GM12878 (cell line): Measurements from ENCODE around the gene SMPX.

Experiments
- ATF7 ChIP-seq: fragments of 450-650 bp; IDR thresholded peaks from 2 replicates; pipeline ENCODE4 v1.6.1; 2016; ENCODE audit warnings: low read depth, mild to moderate bottlenecking
- CTCF ChIP-seq, 3 experiments: IDR thresholded peaks in 2 of 3; conservative IDR thresholded peaks in 1 of 3; 2 replicates each; pipeline ENCODE4 v1.5.1; 2011; ENCODE audit warnings: low read depth in 3 of 3, low read length in 3 of 3, mild to moderate bottlenecking in 3 of 3, control low read depth in 2 of 3, moderate library complexity in 2 of 3, inconsistent platforms in 1 of 3, mixed read lengths in 1 of 3; ENCODE audit not compliant: control insufficient read depth in 2 of 3, insufficient read depth in 1 of 3; ENCODE audit errors: extremely low read depth in 1 of 3
- HCFC1 ChIP-seq: fragments of 150-350 bp; IDR thresholded peaks from 2 replicates; pipeline ENCODE4 v1.6.1; 2014; ENCODE audit warnings: low read length
- MTA3 ChIP-seq: IDR thresholded peaks from 2 replicates; pipeline ENCODE4 v1.6.1; 2012; ENCODE audit warnings: low read length, inconsistent platforms, borderline replicate concordance
- MXI1 ChIP-seq: fragments of 150-350 bp; IDR thresholded peaks from 2 replicates; pipeline ENCODE4 v1.6.1; 2011; ENCODE audit warnings: low read depth, mild to moderate bottlenecking, inconsistent platforms, low read length, improper control_type of control experiment
- POLR2AphosphoS2 ChIP-seq: IDR thresholded peaks from 2 replicates; pipeline ENCODE4 v1.6.1; 2011; ENCODE audit warnings: low read depth, mild to moderate bottlenecking, low read length, improper control_type of control experiment, moderate library complexity
- SMC3 ChIP-seq: IDR thresholded peaks from 2 replicates; pipeline ENCODE4 v1.6.1; 2011; ENCODE audit warnings: low read length, improper control_type of control experiment, borderline replicate concordance
- SP1 ChIP-seq: IDR thresholded peaks from one replicate; pipeline ENCODE4 v1.6.1; 2011; ENCODE audit warnings: low read depth, low read length

DNA sequence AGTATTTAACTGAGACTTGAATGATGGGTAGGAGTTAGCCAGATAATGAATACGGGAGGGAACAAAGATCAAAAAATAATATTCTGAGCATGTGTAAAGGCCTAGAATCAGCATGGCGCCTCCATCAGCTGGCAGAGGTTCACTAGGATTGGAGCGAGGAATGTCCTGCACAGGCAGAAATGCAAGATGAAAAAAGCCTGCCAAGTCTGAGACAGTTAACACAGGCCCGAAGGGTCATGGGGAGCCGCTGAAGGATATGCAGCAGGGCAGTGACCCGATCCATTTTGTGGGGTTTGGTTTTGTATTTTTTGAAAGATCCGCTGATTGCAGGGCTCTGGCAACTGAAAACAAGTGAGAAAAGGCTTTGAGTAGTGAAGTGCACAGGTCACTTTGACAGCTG lies 40.1 kb downstream of the SMPX start:
- TF ChIP-seq SP1 (no peak), SMC3 (no peak), CTCF (IDR thresholded peaks at IDR 0.05 in 2 of 3, conservative IDR thresholded peaks at IDR 0.05 in 1 of 3; ENCODE audit: control insufficient read depth in 2 of 3, extremely low read depth in 1 of 3, insufficient read depth in 1 of 3, low read depth in 3 of 3, low read length in 3 of 3) (no peak), MTA3 (no peak), HCFC1 (no peak), MXI1 (no peak), ATF7 (no peak), POLR2AphosphoS2 (no peak)
